ENCODE data around the gene PRRC2C.

- TF ChIP-seq SALL2 (CRISPR knock-in tag; IDR thresholded peaks at IDR 0.05) (no peak), NAIF1 (CRISPR knock-in tag; IDR thresholded peaks at IDR 0.05; ENCODE audit: borderline replicate concordance) (no peak), ZSCAN31 (CRISPR knock-in tag; IDR thresholded peaks at IDR 0.05; ENCODE audit: low read depth) (no peak), MLXIP (CRISPR knock-in tag; IDR thresholded peaks at IDR 0.05; ENCODE audit: borderline replicate concordance) (no peak), ZBTB34 (CRISPR knock-in tag; IDR thresholded peaks at IDR 0.05) (no peak), PRDM10 (CRISPR knock-in tag; IDR thresholded peaks at IDR 0.05; ENCODE audit: low read depth) (no peak)
Observed at GRCh38 chr1:171470726-171471125, 14.6 kb upstream of the PRRC2C start.

Measured in HepG2 (cell line).